GM23338 (cell line): Measurements from ENCODE around the gene CD2AP. TPM values are rescaled to one million over a fixed set of nuclear protein-coding genes. Genes with fewer than 3 reads are reported as not detected.

Experiments used
- ATAC-seq: fragments of 200-7000 bp; cut with Tn5 transposase; 3 replicates; pipeline ENCODE4 v1.9.1; 2020
- DNase-seq: peaks from one replicate; pipeline ENCODE4 v3.0.0-alpha.2; 2015; ENCODE audit warnings: low spot score
- H2AFZ ChIP-seq: fragments of 200-600 bp; sonication (generic); 2 replicates; pipeline ENCODE4 v1.8.0; 2016; ENCODE audit warnings: antibody characterized with exemption, mild to moderate bottlenecking, moderate library complexity
- H3F3A ChIP-seq: fragments of 200-600 bp; sonication (generic); replicated peaks from 2 replicates; pipeline ENCODE4 v1.8.0; 2017; ENCODE audit warnings: antibody characterized with exemption, mixed run types, low read depth
- H3K27ac ChIP-seq: fragments of 200-600 bp; sonication (generic); 2 replicates; pipeline ENCODE4 v1.6.1; 2016; ENCODE audit warnings: low read depth
- H3K27me3 ChIP-seq: fragments of 200-600 bp; sonication (generic); 2 replicates; pipeline ENCODE4 v1.8.0; 2016; ENCODE audit warnings: mild to moderate bottlenecking, mixed run types, moderate library complexity; ENCODE audit not compliant: insufficient read depth
- H3K36me3 ChIP-seq: fragments of 200-600 bp; sonication (generic); 2 replicates; pipeline ENCODE4 v1.8.0; 2016; ENCODE audit warnings: mild to moderate bottlenecking; ENCODE audit not compliant: insufficient read depth
- H3K4me1 ChIP-seq: fragments of 200-600 bp; sonication (generic); 2 replicates; pipeline ENCODE4 v1.8.0; 2016; ENCODE audit warnings: mild to moderate bottlenecking, moderate library complexity; ENCODE audit not compliant: insufficient read depth
- H3K4me2 ChIP-seq: fragments of 200-600 bp; sonication (generic); 2 replicates; pipeline ENCODE4 v1.7.1; 2017; ENCODE audit warnings: mixed run types
- H3K4me3 ChIP-seq: fragments of 200-600 bp; sonication (generic); 2 replicates; pipeline ENCODE4 v1.6.1; 2016; ENCODE audit warnings: mixed run types
- H3K79me2 ChIP-seq: fragments of 200-600 bp; sonication (generic); replicated peaks from 2 replicates; pipeline ENCODE4 v1.8.0; 2017; ENCODE audit warnings: mild to moderate bottlenecking; ENCODE audit not compliant: insufficient read depth
- H3K9me2 ChIP-seq: fragments of 200-600 bp; sonication (generic); 2 replicates; pipeline ENCODE4 v1.8.0; 2017; ENCODE audit not compliant: insufficient read depth
- H4K20me1 ChIP-seq: fragments of 200-600 bp; sonication (generic); replicated peaks from 2 replicates; pipeline ENCODE4 v1.8.0; 2017; ENCODE audit warnings: mild to moderate bottlenecking; ENCODE audit not compliant: insufficient read depth
- H3K27ac Mint-ChIP-seq: 2 replicates; pipeline ENCODE4 v1.8.0; 2020; ENCODE audit warnings: inconsistent platforms, mild to moderate bottlenecking, moderate library complexity, mixed read lengths
- H3K27me3 Mint-ChIP-seq: 3 replicates; pipeline ENCODE4 v1.8.0; 2022; ENCODE audit warnings: low read depth, mild to moderate bottlenecking, moderate library complexity, mixed read lengths, inconsistent platforms; ENCODE audit not compliant: insufficient read depth, poor library complexity
- H3K36me3 Mint-ChIP-seq: 3 replicates; pipeline ENCODE4 v1.8.0; 2021; ENCODE audit warnings: low read depth, mild to moderate bottlenecking, inconsistent platforms, moderate library complexity, mixed read lengths
- H3K4me1 Mint-ChIP-seq: 3 replicates; pipeline ENCODE4 v1.8.0; 2020; ENCODE audit warnings: mild to moderate bottlenecking, inconsistent platforms, mixed read lengths
- H3K4me3 Mint-ChIP-seq: 3 replicates; pipeline ENCODE4 v1.8.0; 2021; ENCODE audit warnings: moderate library complexity, mild to moderate bottlenecking, inconsistent platforms, mixed read lengths
- H3K9me3 Mint-ChIP-seq: 3 replicates; pipeline ENCODE4 v1.8.0; 2020; ENCODE audit warnings: moderate library complexity, mild to moderate bottlenecking, inconsistent platforms, mixed read lengths
- CREB1 ChIP-seq: fragments of 250-450 bp; sonication (Bioruptor Pico); IDR thresholded peaks from 2 replicates; pipeline ENCODE4 v1.5.0; 2020; ENCODE audit warnings: low read depth, mild to moderate bottlenecking, moderate library complexity
- CTCF ChIP-seq, 2 experiments: fragments of 200-600 bp in 1 of 2; sonication (generic) in 1 of 2; conservative IDR thresholded peaks; 2 replicates each; pipeline versions ENCODE4 v1.5.1 to v1.6.1; 2016 to 2017; ENCODE audit warnings: antibody characterized with exemption in 2 of 2, low read depth in 2 of 2, mild to moderate bottlenecking in 2 of 2, moderate library complexity in 1 of 2
- ETS1 ChIP-seq: IDR thresholded peaks from 2 replicates; pipeline ENCODE4 v1.6.1; 2016; ENCODE audit warnings: antibody characterized with exemption
- EZH2 ChIP-seq: fragments of 200-600 bp; sonication (generic); IDR thresholded peaks from one replicate; pipeline ENCODE4 v1.8.0; 2017; ENCODE audit warnings: antibody characterized with exemption, mild to moderate bottlenecking, low read depth; ENCODE audit not compliant: unreplicated experiment
- JUNB ChIP-seq: IDR thresholded peaks from one replicate; pipeline ENCODE4 v1.6.1; 2016; ENCODE audit warnings: antibody characterized with exemption; ENCODE audit not compliant: unreplicated experiment
- REST ChIP-seq: IDR thresholded peaks from one replicate; pipeline ENCODE4 v1.6.1; 2018; ENCODE audit warnings: antibody characterized with exemption; ENCODE audit not compliant: unreplicated experiment
- STAT1 ChIP-seq: IDR thresholded peaks from one replicate; pipeline ENCODE4 v1.6.1; 2016; ENCODE audit warnings: antibody characterized with exemption; ENCODE audit not compliant: unreplicated experiment
- ZNF331 ChIP-seq: fragments of 250-450 bp; sonication (Bioruptor Pico); IDR thresholded peaks from 2 replicates; pipeline ENCODE4 v1.5.0; 2020; ENCODE audit warnings: low read depth, mild to moderate bottlenecking, moderate library complexity
- polyA plus RNA-seq: library from polyadenylated mRNA; unstranded; fragments of >200 nt; fragmentation: Nextera tagmentation; extraction: Ambion mirVana; gene quantifications from 2 replicates; pipeline ENCODE4 v1.2.1, GENCODE V29; 2016
- total RNA-seq: library from RNA; depleted of rRNA; stranded (reverse); fragments of >200 nt; shearing (Covaris generic); gene quantifications from 2 replicates; pipeline ENCODE4 v1.2.3, GENCODE V29; 2014

CD2AP gene
- total and polyA plus RNA-seq, 2 experiments from 2014 or later: 38.0 to 93.2 TPM

GRCh38 chr6:47670851-47671250, 193.3 kb downstream of the CD2AP start:
- H3K4me2 ChIP-seq: no peak overlapping the region
- ATAC-seq: peak; percentile 77
- H3K9me3 Mint-ChIP-seq: no peaks in the 10 kb centered on the region
- no peaks in the 10 kb centered on the region for H3K36me3 Mint-ChIP-seq
- H3K27me3 ChIP-seq: no peaks in the 10 kb centered on the region
- no peaks in the 10 kb centered on the region for H3F3A ChIP-seq
- no peak overlapping the region for H3K27ac ChIP-seq
- H3K4me3 ChIP-seq: no peak overlapping the region
- no peak overlapping the region for H2AFZ ChIP-seq
- TF ChIP-seq ZNF331 (CRISPR knock-in tag) (no peak), STAT1 (no peak), REST (no peak), CREB1 (CRISPR knock-in tag) (no peak)
- peaks cover 11% of the 10 kb centered on the region for H3K4me1 ChIP-seq
- H3K79me2 ChIP-seq: no peaks in the 10 kb centered on the region
- DNase-seq: peak; percentile 45
- no peak overlapping the region for H3K4me3 Mint-ChIP-seq
- peaks cover 23% of the 10 kb centered on the region for H3K4me1 Mint-ChIP-seq
- peaks cover 5% of the 10 kb centered on the region for H3K27me3 Mint-ChIP-seq
- H3K9me2 ChIP-seq: peaks cover 5% of the 10 kb centered on the region; the same call in 1 of the 2 replicates
- no peaks in the 10 kb centered on the region for H3K36me3 ChIP-seq
- no peaks in the 10 kb centered on the region for H4K20me1 ChIP-seq
- no peak overlapping the region for H3K27ac Mint-ChIP-seq

DNA sequence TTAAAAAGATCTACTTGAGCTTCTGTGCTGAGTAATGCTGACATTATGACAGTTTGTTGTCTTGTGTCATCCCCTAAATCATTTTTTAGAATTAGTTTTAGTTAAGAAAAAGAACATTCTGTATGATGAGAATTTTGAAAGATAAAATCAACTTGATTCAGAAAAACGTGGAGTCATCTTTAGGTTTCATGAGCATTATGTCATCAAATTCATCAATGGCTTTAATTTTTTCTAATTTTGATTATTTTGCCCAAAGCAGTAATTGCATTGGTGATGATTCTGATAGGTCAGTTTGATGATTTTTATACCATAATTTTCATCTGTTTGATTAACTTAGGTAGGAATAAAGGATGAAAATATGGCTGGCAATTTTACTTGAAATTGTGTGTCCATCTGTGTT, 194.2 kb downstream of the CD2AP start:
- no peak overlapping the region for H3K4me3 Mint-ChIP-seq
- Histone ChIP-seq H3K4me2 (no peak overlapping the region), H3K36me3 (no peaks in the 10 kb centered on the region), H3K9me2 (peaks cover 12% of the 10 kb centered on the region; the same call in 1 of the 2 replicates), H2AFZ (no peak overlapping the region), H3K27me3 (no peaks in the 10 kb centered on the region), H4K20me1 (no peaks in the 10 kb centered on the region), H3K27ac (no peak overlapping the region), H3K4me1 (peaks cover 11% of the 10 kb centered on the region), H3F3A (no peaks in the 10 kb centered on the region), H3K79me2 (no peaks in the 10 kb centered on the region), H3K4me3 (no peak overlapping the region)
- DNase-seq: no peak
- no peak for ATAC-seq
- no peaks in the 10 kb centered on the region for H3K9me3 Mint-ChIP-seq
- peaks cover 5% of the 10 kb centered on the region for H3K27me3 Mint-ChIP-seq
- H3K4me1 Mint-ChIP-seq: peaks cover 23% of the 10 kb centered on the region
- H3K27ac Mint-ChIP-seq: no peak overlapping the region
- no peaks in the 10 kb centered on the region for H3K36me3 Mint-ChIP-seq
- TF ChIP-seq ETS1: no peak

DNA sequence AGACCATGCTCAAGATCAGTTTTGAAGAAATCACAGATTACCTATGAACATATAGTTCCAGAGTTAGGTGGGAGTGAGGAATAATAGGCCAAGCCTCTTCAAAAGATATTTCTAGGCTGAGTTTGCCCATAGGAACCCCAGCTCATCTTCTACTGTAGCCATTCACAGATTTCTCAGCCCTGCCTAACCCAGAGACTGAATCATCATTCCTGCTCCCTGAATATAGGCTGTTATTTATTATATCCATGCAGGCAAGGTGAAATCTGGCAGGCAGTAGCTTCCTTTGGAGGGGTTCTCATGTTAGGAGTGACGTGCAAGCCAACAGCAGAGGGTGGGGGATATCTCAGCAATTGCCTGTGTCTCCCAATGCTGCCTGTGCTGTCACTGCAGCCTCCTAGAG, 195.2 kb downstream of the CD2AP start:
- H4K20me1 ChIP-seq: no peaks in the 10 kb centered on the region
- no peak overlapping the region for H2AFZ ChIP-seq
- H3K27me3 ChIP-seq: no peaks in the 10 kb centered on the region
- H3K9me2 ChIP-seq: peaks cover 13% of the 10 kb centered on the region; the same call in 1 of the 2 replicates
- H3K27ac Mint-ChIP-seq: no peak overlapping the region
- H3K4me3 ChIP-seq: no peak overlapping the region
- no peak overlapping the region for H3K4me3 Mint-ChIP-seq
- H3F3A ChIP-seq: no peaks in the 10 kb centered on the region
- no peaks in the 10 kb centered on the region for H3K9me3 Mint-ChIP-seq
- H3K4me1 ChIP-seq: peaks cover 11% of the 10 kb centered on the region
- peaks cover 23% of the 10 kb centered on the region for H3K4me1 Mint-ChIP-seq
- no peak for ATAC-seq
- H3K27ac ChIP-seq: no peak overlapping the region
- H3K36me3 Mint-ChIP-seq: no peaks in the 10 kb centered on the region
- DNase-seq: no peak
- no peaks in the 10 kb centered on the region for H3K79me2 ChIP-seq
- H3K36me3 ChIP-seq: no peaks in the 10 kb centered on the region
- no peak overlapping the region for H3K4me2 ChIP-seq
- peaks cover 5% of the 10 kb centered on the region for H3K27me3 Mint-ChIP-seq
- TF ChIP-seq EZH2: no peak
- no peak for TF ChIP-seq JUNB
- TF ChIP-seq STAT1: no peak
- TF ChIP-seq CTCF (conservative IDR thresholded peaks at IDR 0.05; ENCODE audit: low read depth in 2 of 2): no peak
